HG02588 (cell line): ENCODE results near the gene SH2D1B.

Experiments
- ATAC-seq: cut with Tn5 transposase; IDR thresholded peaks from one replicate; pipeline ENCODE4 v1.9.1; 2021; ENCODE audit warnings: mild to moderate bottlenecking, moderate library complexity; ENCODE audit not compliant: unreplicated experiment

The SH2D1B gene

DNA sequence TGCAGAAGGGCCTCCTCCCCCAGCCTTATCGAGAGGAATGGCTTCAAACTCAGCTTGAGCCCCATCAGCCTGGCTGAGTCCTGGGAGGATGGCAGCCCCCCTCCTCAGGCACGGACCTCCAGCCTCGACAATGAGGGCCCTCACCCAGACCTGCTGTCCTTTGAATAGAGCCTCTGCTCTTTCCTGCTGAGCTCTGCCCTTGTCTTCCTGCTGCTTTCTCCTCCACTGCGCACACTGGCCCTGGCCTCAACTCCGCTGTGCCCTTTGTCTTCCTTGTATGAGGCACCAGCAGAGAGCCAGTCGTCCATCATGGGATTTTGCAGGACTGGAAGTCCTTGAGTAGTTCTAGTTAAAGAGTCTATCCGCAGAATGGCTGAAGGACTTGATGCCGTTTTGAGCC lies 28.4 kb downstream of the SH2D1B start:
- ATAC-seq: no peak

DNA sequence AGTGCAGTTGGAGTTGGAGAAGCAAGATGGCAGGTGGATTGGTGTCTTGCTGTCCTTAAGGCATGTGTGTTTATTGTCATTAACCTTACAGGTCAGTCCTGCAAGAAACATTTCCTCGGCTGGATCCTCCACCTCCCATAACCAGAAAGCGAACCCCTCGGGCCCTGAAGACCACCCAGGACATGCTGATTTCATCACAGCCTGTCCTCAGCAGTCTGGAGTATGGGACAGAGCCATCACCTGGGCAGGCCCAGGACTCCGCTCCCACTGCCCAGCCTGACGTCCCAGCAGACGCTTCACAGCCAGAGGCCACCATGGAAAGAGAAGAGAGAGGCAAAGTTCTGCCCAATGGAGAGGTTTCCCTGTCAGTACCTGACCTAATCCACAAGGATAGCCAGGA lies 28.8 kb downstream of the SH2D1B start:
- ATAC-seq: no peak

DNA sequence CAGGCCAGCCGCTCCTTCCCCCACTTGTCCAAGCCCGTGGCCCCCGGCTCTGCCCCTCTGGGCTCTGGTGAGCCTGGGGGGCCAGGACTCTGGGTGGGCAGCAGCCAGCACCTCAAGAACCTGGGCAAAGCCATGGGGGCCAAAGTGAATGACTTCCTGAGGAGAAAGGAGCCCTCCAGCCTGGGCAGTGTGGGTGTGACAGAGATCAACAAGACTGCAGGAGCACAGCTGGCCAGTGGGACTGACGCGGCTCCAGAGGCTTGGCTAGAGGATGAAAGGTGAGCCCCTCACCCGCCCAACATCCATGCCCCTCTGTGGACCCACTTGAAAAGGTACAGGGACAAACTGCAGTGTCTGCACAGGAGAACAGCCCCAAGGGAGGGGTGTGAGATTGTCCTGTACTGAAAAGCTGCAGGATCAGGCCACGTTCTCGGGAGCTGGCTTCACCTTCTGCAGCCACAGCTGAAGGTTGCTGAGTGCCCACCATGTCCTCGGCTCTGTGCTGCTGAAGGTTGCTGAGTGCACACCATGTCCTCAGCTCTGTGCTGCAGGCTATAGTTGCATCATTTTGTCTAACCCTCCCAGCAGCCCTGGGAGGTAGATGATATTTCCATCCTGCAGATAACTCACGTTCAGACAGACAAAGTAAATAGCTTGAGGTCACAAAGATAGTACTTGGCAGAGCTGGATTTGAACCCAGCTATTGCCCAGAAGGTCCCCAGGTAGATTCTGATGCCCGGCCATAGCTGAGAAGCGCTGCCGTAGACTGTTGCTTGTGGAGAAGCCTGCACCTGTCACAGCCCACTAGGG lies 29.8 kb downstream of the SH2D1B start:
- no peak for ATAC-seq

DNA sequence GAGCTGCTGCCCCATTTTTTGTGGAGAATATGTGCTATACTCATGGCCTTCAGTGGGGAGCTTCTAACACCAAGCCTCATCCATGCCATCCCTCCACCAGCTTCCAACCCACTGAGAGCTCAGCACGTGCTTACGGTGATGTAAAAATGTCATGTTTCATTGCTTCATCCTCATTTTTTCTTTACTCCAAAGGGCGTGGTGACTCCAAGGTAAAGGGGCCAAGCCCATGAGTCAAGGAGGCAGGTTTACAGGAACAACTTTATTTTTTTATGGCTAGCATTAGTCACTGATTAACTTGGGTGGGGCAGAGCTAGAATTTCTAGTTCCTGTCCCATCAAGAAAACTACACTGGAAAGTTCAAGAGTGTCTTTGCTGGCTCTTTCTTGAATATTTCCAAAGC lies 30.6 kb downstream of the SH2D1B start, which contains the start of gene C1orf226:
Gene C1orf226 (plus strand): TSS at position 346 of the 400 bp plus-strand sequence. CDS start 174 bp downstream, outside the sequence.
- no peak for ATAC-seq

DNA sequence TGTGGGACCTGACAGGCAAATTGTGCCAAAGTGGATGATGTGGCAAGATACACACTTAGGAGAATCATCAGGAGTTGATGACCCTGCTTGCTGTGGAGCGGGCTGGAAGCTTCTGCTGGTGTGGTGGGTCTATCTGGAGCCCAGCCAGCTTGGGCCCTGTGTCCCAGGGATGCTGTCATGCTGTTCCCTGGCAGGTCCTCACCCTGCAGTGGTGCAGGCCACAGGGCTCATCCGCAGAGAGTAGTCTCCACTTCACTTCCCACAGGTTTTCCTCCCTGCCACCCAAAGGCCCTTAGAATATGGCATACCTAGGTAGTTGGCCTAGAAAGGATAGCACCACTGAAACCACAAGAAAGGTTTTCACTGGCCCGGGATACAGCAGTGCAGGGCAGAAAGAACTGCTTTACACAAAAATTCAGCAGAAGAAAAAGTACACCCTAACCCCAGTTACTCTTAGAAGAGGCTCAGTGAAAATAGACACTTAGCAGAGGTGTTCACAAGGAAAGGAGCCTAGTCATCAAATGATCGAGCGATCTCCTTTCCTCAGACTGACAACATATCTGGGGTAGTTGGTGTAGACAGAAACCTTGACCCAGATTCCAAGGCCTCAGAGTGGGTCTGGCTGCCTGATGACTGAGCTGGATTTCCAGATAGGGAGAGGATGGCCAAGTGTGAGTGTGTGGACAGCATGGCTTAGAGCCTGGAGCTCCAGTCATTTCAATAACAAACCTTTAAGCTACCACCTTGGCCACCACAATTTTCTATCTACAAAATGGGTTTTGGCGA lies 31.7 kb downstream of the SH2D1B start:
- no peak for ATAC-seq

DNA sequence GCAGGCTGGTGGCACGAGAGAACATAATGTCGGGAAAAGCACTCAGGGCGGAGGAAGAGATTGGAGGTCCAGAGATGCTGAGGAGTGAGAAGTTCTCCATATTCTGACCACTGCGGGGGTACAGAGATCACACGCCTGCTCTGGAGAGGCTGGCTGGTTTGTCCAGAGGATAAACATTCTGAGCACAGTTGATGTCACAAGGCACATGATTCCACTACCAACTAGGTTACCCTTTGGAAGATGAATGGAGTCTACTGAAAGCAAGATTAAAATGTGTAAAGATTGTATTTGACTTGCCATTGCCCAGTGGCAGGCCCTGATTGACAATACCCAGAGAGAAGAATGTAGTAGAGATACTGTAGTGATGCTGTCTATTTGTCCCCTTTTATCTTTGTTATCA lies 35.2 kb downstream of the SH2D1B start, which contains the start of gene SPATA46:
Gene SPATA46 (minus strand): TSS at position 164 of the 400 bp plus-strand sequence. CDS start 64 bp downstream, at position 100.
- no peak for ATAC-seq

DNA sequence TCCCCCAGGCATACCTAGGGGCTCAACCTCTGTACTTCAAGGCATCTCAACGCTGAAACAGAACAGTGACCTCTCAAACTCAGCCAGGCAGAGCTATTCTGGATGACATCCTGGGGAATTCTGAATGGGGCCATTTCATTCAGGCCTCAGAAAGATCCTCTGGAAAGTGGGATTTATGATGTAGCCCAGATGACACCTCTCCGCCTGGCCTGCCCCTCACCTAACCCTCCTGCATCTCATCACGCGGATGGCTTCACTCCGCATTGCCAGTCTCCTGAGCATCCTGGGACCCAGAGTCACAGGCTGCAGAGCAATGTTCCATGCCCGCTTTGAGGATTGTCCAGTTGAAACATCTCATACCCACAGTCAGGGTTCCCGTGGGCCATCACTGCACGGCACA lies 36.5 kb downstream of the SH2D1B start:
- ATAC-seq: no peak

DNA sequence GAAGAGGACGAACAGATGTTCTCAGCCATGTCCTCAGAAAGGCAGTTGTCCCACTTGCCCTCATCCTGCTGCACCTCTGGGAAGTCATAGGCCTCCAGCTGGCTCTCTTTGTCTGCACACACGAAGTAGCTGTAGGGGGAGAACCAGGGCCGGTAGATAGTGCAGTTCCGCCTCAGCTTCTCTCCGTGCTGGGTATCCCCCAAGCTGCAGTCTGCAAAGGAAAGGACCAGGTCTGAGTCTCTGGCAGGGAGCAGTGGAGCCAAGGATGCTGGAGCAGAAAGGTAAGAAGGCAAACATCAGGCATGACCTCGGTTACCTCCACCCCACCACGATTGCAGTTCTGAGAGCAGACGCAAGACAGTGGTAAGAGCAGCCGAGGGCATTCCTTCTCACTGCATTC lies 37.5 kb downstream of the SH2D1B start:
- ATAC-seq: no peak

DNA sequence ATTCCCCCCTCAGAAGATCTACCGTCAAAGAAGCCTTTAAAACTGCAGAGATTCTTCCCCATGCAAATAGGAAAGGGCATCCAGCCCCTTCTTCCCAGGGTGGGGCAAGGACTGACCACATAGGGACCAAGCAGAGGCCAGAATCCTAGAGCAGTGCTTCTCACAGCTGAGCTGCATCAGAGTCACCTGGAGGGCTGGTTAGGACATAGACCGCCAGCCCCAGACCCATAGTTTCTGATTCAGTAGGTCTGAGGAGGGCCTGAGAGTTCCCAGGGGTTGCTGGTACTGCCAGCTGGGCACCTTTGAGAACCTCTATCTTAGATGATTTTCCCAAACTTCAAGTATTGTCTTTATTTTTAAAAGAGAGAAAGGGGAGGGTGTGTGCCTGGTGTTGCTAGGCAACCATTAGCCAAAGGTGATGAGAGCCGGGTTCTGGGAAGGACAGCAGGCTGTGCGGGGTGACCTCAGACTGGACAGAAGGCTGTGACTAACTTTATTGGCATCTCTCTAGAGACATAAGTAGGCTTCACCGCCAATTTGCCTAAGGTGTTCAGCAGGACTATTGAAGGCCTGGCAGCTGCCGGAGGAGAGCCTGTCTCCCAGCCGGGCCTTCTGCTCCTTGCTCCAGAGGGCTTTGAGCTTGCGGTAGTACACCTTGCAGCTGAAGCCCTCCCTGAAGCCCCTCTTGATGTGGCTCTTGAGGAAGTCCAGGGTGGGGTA lies 38.2 kb downstream of the SH2D1B start:
- ATAC-seq: no peak

DNA sequence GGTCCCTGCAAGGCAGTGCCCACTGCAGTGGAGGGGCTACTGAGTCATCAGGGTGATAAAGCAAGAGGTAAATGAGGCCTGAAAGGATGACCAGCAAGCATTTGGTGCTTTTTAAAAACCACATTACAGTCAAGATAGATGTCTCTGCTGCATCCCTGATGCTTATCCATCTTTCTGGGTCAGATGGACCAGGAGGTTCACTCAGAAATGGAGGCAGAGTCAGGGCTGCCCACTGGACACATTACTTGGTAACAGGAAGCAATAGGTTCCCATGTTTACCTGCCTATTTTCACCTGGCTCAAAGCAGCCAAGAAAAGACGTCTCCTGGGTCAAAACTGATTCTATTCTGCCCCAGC lies 38.9 kb downstream of the SH2D1B start:
- ATAC-seq: no peak

DNA sequence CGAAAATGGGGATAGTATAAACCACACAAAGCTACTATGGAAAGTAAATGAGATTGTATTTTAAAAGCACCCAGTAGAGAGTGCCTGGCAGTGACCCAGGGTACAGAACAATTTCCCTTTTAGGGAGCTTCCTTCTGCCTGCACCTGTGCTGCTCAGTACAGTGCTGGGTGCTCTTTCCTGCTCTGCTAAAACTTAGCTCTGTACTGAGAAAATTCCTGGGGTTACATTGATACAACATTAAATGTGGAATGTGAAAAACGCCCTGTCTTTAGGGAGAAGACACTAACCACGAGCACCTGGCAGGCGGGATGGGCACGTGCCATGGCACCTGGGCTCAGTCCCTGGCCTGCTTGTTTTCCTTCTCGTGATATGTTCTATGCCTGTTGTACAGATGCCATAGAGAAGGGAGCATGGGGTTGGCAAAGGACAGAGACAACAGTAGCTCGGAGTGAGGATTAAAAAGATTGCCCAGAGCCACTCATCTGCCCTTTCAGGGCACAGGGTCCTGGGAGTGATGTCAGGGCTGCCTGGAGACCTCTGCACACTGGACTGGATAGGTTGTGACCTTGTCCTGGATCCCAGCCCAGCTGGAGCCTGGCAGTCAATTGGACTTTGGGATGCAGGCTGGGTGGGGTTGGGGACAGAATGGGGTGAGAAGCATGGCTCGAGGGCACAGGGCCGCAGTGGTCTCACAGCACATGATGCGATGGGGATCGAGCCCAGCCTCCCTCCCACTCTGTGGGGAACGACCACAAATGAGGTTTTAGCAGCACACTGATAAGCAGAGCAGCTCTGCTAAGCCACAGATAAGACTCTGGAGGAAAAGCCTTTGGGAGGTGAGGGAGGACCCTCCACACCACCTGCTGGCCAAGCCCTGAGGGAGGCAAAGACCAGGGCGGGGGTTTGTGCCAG lies 39.5 kb downstream of the SH2D1B start:
- no peak for ATAC-seq

DNA sequence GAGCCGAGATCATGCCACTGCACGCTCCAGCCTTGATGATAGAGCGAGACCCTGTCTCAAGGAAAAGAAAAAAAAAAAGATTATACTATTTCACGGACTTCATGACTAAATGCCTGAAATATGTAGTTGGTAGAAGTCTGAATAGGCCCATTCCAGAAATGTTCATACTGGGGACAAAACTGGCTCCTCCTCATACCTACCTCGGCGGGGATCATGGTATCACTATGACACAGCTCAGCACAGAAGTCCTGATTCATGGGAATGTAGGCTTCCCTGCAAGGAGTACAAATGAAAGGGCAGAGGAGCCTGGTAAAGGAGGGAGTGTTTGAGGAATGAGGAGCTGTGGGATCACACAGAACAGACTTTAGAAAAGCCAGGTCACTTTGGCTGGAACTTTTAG lies 40.3 kb downstream of the SH2D1B start:
- ATAC-seq: no peak

DNA sequence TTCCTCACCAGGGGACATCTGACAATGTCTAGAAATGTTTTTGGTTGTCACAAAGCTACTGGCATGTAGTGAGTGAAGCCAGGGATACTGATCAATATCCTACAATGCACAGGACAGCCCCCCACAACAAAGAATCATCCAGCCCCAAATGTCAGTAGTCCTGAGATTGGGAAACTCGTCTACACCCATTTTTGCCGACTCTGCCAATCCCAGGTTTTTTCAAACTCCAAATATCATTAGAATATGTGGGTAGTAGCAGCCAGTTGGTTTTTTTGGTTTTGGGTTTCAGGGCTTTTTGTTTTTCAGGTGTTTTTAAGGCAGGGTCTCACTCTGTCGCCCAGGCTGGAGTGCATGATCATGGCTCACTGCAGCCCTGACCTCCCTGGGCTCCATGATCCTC lies 41.2 kb downstream of the SH2D1B start:
- ATAC-seq: no peak

DNA sequence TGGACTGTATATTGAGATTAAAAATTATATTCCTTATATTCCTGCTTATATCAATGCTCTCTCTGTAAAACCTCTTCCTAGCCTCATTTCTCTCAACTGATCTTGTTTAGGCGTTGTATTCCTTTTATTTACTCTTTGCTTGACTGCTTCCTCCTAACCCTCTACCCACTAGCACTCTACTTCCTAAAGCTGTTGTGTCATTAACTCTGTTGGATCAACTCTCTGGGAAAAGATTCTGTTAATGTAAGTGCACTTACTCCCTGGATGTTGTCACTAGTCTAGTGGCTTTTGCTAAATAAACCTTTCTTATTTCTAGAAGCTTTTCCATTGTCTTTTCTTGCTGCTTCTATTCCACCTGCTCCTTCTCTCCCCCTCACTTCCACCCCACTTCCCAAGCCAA lies 41.8 kb downstream of the SH2D1B start:
- ATAC-seq: no peak

DNA sequence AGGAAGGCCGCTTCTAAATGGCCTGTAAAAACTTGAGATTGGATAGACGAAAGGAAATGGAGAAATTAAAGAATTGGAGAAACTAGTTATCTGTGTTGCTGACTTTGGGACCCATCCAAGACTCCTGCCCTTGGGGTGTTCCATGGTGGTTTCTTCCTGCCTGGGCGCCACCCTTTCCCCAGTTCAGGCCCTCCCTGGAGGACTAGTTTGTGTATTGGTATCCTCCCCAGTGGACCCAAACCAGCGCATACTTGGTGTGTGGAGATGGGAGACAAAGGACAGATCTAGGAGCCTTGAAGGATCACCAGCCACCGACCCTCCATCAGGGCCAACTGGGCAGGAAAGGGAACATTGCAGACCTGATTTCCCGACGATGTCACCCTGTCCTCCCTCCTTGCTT lies 42.4 kb downstream of the SH2D1B start:
- no peak for ATAC-seq

DNA sequence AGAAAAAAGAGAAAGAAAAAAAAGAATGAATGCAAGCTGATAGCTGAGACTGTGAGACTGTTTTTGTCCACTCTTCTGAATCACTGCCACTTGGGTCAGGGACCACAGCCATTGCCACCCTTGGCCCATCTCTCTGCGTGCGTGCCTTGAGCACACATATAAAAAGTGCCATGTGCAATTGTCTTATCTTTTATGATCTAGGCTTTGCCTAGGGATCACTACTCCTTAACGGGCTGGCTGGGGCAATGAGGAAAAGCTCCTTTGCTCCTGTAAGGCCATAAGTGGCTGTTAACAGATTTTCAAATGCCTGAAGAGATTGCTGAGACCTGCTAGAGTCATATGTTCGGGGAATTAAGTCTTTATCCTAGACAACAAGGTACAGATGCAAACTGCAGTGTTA lies 43.5 kb downstream of the SH2D1B start:
- ATAC-seq: no peak

DNA sequence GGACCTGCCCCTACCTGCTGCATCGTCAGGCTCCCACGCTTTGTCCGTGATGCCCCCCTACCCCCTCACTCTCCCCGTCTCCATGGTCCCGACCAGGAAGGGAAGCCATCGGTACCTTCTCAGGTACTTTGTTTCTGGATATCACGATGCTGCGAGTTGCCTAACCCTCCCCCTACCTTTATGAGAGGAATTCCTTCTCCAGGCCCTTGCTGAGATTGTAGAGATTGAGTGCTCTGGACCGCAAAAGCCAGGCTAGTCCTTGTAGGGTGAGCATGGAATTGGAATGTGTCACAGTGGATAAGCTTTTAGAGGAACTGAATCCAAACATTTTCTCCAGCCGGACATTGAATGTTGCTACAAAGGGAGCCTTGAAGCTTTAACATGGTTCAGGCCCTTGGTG lies 44.2 kb downstream of the SH2D1B start:
- no peak for ATAC-seq

DNA sequence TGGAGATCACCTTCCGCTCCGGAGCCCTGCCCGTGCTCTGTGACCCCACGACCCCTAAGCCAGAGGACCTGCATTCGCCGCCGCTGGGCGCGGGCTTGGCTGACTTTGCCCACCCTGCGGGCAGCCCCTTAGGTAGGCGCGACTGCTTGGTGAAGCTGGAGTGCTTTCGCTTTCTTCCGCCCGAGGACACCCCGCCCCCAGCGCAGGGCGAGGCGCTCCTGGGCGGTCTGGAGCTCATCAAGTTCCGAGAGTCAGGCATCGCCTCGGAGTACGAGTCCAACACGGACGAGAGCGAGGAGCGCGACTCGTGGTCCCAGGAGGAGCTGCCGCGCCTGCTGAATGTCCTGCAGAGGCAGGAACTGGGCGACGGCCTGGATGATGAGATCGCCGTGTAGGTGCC lies 44.9 kb downstream of the SH2D1B start:
- no peak for ATAC-seq

DNA sequence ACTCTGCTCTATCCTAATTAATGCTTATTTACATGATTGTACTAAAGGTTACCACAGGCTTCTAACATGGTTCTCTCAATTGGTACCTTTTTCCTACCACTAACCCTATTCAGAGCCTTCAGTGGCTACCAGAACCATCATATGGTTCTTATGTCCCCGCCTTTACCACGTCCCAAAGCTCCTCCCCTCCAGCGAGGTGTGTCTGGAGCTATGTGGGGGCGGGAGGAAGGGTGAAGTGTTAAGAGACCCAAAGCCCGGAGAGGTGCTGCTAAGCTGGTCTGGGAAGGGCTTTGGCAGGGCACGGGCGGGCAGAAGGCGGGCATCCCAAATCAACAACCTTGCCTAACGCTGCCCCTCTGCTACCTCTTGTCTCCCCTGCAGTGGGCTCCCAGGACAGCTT lies 45.3 kb downstream of the SH2D1B start:
- no peak for ATAC-seq

DNA sequence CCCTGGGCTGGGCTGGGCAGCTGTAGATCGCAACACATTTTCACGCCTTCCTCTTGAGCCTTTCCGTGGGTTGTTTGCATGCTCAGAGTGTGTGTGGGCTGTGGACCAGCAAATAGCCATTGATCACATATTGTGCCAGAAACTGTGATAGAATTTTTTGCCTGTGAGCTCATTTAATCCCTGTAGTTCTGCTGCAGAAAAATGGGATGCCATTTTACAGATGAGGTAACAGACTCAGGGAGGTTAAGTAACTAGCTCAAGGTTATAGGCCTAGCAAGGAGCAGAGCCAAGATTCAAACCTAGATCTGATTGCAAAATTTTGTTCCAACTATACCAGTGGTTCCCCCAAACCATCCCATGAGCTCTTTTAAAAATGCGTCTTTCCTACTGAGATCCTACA lies 45.8 kb downstream of the SH2D1B start:
- ATAC-seq: no peak
